Activated gamma-delta T cell (primary cell): ENCODE results near the gene DAPK1.

Source experiments
- DNase-seq: peaks from one replicate; lab custom pipeline; 2025; lab: John Stamatoyannopoulos, UW

Gene DAPK1

DNA sequence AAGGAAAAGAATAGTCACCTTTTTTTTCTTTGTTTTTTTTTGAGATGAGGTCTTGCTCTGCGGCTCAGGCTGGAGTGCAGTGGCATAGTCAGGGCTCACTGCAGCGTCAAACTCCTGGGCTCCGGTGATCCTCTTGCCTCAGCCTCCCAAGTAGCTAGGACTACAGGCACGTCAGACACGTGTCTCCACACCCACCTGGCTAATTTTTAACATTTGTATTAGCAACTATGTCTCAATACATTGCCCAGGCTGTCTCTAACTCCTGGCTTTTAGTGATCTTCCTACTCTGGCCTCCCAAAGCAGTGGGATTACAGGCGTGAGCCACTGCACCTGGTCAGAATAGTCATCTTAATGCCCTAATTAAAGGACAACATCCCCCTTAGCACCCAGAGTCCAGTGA, 173.8 kb downstream of the DAPK1 start:
- no peak for DNase-seq

DNA sequence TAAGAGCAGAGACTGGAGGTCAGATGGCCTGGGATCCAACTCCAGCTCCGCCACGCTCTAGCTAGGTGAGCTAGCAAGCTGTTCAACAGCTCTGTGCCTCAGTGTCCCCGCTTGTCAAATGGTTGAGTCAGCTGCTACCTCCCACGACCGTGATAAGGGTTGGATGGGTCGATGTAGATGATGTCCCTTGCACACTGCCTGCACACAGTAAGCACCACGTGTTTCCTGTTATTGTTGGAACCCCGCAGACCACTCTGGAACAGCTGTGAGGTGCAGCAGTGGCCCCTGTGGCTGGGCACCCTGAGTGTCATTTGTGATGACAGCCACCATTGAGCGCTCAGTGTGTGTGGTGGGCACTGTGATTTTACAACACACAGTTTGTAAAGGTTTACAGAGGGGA, 174.3 kb downstream of the DAPK1 start:
- no peak for DNase-seq

DNA sequence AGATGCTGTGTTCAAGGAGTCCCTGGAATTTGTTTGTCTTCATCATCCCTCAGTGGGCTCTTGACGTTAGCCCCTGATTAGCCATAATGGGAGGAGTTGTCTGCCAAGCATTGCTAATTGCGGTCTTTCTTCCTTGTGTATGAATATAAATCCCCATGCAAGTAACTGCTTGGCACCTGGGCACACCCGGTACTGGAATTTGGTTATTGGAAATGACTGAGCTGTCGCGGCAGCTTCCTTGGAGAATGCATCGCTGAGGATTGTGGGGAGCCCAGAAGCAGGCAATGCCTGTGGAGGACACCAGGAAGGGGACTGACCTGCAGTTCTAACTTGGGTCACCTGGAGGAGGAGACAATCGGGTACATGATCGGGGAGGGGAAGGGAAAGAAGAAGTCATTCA, 174.9 kb downstream of the DAPK1 start:
- no peak for DNase-seq

DNA sequence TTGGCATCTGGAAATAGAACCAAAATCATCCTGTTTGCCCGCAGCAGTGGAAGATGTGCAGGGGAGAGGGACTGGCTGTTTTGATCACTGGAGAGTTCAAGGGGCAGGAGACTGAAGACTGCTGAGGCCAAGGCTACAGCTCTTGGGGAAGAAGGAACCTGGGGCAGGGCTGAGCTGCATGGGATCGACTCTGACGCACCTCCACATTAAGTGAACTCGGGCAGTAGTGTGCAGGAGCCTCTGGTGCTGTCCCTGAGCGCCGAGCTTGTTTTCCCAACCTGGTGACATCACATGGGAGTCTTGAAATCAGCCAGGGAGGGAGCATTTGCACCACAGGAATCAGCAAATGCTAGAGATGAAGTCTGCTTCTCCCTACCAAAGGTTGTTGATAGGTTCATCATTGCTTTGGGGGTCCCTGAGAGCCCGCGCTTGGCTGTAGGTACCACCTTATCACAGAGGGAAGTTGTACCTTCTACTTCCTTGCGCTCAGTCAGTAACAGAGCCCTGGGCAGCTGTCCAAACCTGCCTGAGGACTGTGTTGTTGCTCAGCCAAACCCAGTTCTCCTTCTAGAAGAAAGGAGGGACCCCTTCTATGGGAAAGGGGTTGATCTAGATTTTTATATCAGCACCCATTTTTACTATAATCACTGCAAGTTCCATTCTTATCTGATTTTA, 175.9 kb downstream of the DAPK1 start:
- DNase-seq = no peak

DNA sequence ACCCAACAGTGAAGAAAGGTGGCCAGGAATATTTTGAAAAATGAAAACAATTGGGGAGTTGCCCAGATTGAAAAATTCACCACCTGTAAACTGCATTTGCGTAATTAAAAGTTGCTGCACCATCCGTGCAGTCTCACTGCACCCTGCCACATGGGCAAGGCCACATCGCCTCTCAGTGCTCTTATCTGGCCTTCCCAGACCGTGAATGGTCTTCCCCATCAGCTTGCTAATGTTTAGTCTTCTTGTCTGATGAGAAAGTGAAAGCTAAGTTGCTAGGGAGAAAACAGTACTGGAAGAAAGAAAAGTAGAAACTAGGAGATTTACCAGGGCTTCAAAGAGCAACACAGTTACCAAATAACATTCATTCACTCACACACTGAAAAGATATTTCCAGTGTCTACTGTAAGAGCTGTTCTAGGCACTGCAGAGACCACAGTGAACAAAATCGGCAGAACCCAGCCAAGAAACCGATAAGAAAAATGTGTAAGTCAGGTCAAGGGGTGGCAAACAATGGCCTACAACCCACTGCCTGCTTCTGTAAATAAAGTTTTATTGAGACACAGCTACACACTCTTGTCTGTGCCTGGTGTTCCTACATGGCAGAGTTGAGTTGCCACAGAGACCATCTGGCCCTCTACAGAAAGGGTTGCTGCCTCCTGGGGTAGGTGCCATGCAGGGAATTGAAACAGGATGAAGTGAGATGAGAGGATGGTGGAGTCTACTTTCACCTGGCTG, 177.1 kb downstream of the DAPK1 start:
- no peak for DNase-seq

DNA sequence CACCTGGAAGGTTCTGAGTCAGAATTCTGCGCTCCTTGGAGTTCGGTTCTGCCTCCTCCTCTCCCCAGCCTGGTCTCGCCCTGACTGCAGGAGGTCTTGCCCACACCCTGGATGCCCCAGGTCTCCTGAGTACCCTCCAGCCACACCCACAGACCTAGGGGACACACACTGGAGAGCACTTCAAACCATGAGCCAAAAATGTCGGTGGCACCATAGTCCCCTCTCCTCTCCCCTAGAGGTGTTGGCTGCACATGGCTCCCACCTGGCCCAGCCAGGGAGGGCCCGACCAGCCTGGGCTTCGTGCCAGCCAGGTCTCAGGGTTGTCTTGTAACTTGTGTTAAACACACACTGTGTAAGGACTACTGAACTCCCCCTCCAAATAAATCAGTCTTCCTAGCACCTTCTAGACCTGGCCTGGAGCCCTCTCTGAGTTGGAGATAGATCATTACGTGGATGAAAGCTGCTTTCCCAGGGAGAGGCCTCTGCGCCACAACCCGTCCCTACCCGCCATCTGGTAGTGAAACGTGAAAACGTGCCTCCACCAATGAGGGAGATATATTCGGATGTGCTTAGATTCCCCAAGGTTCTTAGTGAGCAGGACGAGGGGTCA, 178.3 kb downstream of the DAPK1 start:
- DNase-seq = no peak

DNA sequence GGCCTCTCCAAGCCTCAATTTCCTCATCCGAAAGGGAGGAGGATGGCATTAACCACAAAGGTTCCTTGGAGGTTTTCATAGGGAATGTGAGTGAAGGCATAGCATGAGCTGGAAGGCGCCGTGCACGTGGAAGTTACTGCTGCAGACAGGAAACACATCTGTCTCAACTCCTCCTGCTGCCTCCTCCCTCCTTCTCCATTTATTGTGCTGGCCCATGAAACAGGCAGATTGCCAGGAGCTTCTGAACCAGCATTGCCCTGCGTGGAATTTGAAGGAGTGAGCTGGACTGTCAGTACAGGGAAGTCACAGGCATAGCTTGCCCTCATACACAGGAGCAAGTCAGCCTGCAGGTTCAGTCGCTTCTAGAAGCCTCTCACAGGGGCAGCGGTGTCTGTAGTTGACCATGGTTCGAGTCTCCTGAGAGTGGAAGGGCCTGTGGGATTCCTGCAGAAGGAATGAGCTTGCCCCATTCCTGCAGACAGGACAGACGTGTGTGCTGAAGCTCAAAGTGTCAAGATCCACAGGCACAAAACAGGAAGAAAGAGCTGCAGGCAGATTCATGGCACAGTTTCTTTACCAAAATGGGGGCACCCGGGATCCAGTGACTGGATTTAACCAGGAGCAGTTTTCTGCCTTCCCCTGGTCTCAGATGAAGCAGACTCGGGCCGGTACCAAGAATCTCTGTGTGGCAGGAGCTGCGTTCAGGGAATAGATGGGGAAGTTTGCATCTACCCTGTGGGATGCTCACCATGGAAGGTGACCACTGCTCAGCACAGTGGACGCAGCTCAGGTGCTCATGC, 179.5 kb downstream of the DAPK1 start:
- DNase-seq = no peak

DNA sequence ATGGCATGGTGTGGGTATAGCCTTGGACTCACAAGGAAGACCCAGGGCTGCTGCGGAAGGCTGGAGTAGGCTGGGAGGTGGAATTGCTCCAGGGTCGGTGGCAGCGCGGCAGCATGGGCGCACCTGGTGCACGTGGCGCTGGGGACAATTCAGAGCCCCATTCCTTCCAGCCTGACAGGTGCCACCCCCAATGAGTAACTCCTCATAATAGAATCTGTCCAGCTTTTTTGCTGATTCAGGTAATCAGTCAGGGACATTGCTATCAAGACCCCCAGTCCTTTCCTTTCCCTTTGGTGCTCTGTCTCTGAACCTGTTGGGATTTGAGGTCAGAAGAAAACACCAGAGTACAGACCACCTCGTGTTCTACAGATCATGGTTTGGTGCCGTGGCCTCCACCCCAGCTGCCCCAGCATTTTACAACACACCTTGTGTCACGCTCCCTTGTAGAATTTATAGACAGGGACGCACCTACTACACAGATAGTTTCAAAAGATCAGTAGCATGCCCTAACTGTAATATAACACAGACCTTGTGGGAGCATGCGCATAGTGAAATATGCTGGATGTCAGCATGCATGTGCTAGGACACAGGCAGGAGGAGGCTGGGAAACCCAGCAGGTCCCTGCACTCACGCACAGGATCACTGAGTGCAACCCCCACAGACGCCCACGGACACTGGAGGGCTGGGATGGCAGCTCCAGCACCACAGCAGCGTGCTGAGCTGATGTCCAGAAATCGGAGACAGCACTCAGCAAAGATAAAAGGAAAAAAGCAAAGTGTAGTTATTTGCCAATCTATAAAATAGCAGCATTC, 180.3 kb downstream of the DAPK1 start:
- DNase-seq = no peak

DNA sequence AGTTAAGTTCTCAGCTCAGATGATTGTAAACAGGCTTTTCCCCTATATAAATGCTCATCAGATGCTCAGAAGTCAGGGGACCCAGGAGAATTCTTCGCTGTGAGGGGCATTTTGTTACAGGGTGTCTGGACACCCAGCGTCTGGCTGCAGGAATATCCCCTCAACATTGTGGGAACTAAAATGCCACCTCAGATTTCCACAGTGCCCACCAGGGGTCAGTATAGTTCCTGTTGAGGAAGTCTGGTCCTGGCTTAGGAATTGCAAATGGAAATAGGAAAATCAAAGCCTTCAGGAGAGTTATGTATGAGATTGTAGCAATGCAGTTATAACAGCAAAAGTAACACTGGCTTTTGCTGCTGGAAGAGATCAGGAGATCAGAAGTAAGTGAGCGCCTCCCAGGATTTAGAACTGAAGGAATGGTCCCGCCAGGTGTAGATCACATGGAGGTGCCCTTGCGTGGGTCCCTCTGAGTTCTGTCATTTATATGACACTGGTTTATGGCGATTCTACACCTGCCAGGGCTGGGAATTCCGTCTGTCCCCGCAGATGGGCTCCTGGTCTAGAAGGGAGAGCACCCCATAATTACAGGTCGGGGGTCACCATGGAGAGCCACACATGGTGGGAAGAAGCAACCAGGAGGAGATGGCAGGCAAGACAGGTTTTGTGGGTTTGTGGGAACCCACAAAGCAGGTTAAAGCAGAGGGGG, 181.1 kb downstream of the DAPK1 start:
- DNase-seq = no peak

DNA sequence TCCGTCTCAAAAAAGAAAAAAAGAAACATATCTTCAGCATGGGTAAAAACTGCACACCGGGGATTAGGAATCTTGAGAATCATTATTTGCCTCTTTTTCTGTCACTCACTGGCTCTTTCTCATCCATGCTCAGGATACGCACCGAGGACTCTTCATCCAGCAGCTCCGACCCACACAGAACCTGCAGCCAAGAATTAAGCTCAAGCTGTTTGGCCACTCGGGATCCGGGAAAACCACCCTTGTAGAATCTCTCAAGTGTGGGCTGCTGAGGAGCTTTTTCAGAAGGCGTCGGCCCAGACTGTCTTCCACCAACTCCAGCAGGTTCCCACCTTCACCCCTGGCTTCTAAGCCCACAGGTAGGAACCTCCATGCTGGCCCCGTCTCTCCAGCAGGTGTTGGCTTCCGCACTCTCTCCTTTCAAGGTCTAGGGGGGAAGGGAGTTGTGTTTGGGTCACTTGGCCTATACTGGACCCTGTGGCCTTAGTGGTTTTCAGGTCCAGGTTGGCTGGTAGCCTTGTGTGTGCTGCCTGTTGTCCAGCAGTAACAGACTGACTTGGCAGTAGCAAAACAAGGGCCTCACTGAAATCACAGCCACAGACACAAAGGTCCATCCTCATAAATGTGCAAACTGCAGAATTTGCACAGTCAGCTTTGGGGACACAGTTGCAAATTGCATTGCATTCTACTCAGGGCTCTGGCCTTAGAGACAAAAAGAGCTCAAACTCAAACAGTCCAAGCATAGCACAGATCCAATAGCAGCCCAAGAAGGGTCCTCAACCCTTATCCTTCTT, 183.8 kb downstream of the DAPK1 start:
- DNase-seq = no peak

DNA sequence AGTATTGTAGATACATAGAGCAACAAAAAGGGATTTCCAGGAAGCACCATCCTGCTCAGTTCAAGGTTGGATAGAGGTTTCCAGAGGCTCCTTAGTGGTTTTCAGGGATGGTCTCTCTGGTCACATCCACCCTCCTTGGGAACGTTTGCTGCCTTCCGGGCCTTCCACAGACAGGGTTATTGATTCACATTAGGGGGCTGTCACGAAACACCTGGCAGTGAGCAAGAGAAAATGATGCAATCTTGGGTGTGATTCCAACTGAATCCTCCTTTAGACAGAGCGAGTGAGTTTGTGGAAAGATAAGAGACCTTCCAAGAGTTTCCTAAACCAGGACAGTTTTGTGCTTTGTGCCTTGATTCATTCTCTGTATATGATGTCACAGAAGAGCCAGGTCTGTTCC, 184.4 kb downstream of the DAPK1 start:
- DNase-seq = no peak

DNA sequence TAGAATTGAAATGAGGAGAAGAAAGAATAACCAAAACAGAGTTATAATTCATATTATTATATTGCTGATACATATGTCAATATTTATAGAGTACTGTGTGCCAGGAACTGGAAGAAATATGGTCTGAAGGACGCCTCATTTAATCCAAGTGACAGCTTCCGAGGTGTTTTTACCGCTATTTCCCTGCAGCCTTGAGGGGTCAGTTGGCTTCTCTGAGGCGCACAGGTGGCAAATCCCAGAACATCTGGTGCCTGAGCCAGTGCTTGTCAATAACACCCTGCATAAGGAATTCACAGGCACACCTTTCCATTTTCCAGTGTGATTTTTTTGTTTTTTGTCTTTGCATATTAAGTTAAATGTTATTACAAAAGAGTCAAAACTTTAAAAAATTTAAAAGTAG, 185.0 kb downstream of the DAPK1 start:
- DNase-seq = no peak

DNA sequence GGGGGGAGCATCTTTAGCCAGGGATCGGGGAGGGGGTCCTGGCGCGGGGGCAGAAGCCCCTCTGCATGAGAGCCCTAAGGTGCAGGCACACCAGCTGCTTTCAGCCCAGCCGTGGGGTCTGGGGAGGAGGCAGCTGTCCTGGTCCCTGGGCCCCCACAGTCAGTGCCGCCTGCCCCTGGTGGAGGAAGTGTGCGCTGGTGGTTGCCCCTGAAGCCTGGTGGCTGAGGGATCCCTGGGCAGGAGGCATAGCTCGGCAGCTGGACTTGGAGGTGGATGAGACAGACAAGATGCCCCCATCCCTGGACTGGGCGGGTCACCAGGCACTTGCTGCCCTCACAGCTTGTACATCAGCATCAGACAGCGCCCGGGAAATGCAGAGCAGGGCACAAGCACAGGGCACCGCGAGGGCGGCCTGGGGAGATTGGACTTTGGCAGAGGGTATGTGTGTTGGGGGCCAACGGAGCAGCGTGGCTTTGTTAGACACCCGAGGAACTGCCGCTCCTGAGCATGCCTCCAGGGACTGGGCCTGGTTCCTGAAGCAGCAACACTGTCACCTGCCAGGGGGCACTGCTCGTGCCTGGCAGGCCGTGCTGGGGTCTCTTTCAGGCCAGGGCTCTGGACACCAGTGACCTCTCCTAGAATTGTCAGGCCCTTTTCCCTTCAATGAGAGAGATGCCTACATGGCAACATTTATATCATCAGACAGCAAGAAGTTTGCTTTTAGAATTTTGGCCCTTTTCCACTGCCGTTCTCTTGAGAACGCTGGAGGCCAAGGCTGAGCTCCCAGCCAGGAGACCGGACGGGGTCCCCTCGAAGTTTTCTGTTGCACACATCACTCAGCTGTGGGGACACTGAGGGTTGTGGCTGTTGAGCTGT, 186.3 kb downstream of the DAPK1 start:
- DNase-seq = no peak

DNA sequence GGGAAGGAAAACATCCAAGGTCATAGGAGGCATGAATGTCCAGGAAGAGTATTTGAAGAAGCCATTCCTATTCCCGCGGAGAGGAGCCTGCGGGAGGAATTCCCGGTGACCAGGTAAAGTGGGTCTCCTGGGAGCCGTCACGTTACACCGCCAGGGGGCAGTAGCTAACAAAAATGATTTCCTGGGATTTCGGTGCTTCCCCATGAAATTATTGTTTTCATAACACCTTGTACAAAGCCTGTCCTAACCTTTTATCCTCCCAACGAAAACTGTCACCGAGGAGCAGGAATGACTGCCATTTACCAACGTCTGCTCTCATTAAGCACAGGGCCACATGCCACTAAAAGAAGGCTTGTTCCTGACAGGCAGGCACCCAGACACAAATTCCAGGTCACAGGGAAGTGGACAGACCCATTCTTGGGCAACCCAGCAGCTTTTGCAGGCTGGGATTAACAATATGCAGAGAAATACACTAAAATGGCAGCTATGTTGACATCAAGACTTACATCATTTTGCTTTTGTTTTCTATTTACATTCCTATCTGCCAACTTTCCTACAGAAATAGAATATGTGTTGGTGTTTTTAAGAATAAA, 187.1 kb downstream of the DAPK1 start:
- DNase-seq = no peak

DNA sequence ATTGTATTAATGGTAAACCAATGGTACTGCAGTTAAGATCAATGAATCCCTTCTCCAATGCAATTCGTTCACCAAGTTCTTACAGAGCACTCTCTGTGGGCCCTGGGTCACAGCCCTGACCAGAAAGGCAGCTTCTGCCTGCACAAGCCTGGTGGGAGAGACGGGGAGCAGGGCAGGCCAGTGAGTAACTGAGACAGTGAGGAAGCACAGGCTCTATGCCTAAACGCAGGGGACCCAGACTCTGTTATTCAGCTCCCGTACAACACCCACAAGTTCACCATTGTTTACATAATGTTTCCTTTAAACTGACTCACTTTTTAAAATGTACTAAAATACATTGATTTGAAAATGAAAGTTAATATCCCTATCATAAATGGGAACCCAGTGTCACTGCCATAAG, 187.8 kb downstream of the DAPK1 start:
- DNase-seq = no peak

DNA sequence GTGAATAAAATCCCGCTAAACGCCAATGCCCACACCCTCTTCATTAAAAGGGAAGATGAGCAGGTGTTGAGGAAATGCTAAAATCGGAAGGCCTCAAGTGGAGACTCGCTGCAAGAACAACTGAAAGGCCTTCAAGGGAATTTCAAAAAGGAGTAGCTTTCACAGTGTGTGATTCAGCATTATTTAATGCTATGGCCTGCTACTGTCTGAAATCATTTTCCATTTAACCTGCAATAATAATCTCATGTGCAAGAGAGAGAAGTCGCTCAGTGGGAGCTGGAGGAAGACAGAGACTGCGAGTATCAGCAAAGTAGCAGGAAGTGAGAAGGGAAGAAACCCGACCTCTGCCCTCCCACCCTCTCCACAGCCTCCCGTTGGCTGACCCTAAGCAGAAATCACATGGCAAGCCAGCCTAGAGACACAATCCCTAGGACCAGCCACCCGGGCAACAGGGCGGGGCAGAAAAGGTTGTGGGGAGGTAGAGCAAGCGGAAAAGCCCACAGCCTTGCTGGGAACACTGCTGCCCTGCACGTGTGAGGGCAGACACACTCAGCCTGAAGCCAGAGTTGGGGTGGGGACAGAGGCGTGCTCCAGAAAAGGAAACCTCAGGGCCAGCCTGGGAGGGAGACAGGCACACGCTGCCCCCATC, 188.3 kb downstream of the DAPK1 start:
- no peak for DNase-seq

DNA sequence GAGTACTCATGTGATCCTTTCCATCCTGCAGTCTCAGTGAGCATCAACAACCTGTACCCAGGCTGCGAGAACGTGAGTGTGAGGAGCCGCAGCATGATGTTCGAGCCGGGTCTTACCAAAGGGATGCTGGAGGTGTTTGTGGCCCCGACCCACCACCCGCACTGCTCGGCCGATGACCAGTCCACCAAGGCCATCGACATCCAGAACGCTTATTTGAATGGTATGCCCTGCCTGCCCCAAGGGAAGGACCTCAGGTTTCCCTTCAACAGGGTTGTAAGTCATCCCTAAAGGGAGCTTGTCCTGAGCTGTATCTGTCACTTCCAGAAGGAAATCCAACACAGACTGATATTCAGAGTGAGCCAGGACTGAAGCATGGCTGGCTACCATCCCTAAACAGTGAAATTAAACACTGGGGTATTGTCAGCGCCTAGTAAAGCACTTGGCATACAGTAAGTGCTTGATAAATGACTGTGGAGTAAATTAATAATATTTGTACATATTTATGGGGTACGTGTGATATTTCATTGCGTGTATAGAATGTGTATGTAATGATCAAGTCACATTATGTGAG, 188.9 kb downstream of the DAPK1 start:
- no peak for DNase-seq

DNA sequence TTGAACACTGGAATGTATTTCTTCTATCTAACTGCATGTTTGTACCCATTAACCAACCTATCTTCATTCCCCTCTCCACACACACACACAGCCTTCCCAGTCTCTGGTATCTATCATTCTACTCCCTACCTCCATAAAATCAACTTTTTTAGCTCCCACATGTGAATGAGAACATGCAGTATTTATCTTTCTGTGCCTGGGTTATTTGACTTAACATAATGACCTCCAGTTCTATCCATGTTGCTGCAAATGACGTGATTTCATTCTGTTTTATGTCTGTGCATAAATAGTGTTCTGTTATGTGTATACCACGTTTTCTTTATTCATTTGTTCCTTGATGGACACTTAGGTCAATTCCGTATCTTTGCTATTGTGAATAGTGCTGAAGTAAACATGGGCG, 189.5 kb downstream of the DAPK1 start:
- DNase-seq = no peak
